ENCODE measurements around the gene ISYNA1.

ISYNA1 gene

GRCh38 chr19:18431351-18432197 is 6.4 kb downstream of the ISYNA1 start:
- no peak for DNase-seq (ENCODE audit: low read depth in 2 of 2)

DNA sequence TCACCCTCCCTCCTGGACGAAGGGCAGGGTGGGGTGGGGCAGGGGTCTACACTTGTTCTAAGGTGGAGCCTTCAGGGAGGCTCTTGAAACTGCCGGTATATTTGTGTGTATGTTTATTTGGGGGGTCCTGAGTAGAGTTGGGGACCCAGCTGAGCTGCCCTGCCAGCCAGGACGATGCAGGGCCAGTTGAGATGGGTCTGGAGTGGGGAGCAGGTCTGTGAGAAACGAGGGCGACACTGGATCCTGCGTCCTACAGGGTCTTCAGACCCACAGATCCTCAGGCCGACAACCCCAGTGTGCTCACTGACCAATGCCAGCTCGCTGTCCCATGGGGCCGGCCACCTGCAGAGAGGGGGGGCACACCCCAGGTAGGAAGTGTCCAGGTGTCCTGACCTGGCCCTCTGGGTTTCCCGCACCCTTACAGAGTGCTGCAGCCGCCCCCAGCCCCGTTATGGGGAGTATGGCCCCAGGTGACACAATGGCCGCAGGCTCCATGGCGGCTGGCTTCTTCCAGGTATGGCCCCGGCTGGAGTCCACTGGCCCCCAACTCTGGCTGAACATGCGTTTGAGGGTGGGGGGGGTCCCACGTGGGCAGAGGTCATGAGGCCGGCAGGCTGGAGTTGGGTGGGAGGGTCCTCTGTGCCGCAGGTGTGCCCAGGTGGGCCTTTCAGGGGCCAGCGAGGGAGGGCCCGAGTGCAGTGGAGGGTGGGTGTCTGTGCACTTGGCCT is 7.4 kb downstream of the ISYNA1 start:
- DNase-seq (ENCODE audit: low read depth in 2 of 2): no peak

DNA sequence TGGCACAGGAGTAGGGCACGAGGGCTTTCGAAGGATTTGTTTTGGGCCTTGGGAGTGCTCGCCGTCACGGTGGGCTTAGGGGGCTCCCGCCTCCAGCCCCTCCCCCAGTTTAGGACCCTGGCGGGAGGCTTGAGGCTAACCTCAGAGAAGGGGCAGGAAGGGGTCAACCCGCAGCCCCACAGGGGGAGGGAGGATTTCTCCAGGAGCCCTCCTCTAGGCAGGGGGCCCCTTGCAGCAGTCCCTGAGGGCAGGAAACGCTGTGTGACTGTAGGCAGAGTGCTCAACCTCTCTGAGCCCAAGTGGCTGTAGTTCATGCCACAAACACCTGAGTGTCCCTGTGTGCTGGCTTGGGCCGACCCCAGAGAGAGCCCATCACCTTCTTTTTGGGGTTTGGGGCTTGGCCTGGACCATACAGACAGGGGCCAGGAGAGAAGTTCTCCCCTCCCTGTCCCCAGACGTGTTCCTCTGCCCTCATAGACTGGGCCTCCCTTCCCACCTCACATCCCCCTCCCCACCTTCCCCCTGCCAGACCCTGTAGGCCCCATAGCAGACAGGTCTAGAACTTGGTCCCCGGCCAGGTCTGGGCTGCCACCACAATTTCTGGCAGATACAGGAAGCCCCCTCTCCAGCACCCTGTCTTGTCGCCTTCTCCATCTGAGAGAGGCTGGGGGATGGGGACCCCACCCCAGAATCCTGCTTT is 8.1 kb downstream of the ISYNA1 start:
- DNase-seq (ENCODE audit: low read depth in 2 of 2): no peak

DNA sequence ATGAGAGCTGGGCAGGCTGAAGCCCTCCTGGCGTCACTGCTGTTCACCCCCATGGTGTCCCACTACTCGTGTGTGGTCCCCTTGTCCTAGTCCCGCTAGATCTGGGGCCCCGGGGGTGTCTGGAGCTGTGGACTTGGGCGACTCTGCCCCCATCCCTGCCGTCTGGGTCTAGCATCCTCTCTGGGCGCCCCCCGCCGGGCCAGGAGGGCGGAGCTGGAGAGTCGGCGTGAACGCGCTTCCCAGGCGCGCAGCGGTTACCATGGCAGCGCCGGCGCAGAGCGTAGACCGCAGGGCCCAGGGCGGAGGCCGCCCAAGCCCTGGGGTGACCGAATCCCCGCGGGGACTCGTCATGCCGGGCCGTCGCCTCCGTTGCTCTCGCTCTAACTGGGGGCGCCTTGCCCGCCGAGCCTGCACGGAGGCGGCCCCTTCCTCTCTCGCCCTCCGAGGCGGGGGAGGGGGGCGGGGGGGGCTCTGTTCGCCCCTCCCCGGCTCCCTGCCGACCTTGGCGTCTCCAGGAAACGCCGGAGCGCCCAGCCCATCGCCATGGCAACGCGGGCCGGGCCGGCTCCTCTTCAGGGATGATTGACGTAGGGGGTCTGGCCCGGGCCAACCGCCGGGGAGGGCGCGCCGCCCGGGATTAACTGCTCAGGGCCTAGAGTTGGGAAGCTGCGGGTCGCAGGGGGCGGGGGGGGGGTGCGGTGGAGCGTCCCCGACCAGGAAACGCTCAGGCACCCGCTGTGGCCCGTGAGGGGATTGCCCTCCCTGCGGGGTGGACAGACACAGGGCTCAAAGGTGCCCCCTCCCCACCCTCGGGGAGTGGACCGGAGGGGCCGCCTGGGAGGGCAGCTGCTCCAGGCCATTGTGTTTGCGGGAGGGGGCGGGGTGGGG is 8.9 kb downstream of the ISYNA1 start:
- DNase-seq (ENCODE audit: low read depth in 2 of 2): peak; percentile 49 to 59

- no peak for DNase-seq (ENCODE audit: low read depth in 2 of 2)
Observed at GRCh38 chr19:18428173-18428786, 9.7 kb downstream of the ISYNA1 start.

DNA sequence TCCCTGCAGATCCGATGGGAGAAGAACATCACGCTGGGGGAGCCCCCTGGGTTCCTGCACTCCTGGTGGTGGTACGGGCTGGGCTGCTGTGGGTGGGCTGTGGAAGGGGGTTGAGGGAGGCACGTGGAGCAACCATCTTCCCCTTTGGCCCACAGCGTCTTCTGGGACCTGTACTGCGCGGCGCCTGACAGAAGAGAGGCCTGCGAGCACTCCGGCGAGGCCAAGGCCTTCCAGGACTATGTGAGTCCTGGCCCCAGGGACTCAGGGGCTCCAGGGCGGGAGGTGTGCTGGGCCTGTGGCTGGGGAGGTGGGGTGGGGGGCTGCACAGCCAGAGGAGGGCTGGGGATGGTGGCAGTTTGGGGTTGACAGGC is 10.2 kb downstream of the ISYNA1 start:
- no peak for DNase-seq (ENCODE audit: low read depth in 2 of 2)

DNA sequence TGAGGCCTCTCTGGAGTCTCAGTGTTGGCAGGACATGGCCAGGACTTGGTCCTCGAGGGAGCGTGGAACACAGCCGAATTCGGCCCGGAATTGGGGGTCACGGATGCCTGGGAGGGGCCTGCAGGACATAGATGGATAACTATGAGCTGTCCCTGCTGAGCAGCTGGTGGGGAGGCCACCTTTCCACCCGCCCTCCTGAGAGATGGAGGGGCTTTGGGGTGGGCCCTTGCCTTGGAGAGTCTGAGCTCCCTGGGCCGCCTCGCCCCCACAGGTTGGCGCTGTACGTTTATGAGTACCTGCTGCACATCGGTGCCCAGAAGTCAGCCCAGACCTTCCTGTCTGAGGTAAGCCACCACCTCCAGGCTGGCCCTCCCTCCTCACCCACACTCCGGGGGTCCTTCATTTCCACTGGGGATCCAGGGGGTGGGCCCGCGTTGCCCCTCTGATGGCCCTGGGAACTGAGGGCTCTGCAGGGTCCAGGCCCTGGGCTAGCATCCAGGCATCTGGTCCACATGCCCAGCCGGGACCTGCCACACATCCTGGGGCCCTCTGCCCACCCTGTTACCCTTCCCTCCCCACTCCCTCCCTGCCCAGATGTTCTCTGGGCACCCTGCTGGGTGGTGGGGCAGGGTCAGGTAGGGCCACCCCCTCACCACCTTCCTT is 10.7 kb downstream of the ISYNA1 start:
- DNase-seq (ENCODE audit: low read depth in 2 of 2): no peak

- no peak for DNase-seq (ENCODE audit: low read depth in 2 of 2)
Observed at GRCh38 chr19:18426416-18426767, 11.5 kb downstream of the ISYNA1 start.

DNA sequence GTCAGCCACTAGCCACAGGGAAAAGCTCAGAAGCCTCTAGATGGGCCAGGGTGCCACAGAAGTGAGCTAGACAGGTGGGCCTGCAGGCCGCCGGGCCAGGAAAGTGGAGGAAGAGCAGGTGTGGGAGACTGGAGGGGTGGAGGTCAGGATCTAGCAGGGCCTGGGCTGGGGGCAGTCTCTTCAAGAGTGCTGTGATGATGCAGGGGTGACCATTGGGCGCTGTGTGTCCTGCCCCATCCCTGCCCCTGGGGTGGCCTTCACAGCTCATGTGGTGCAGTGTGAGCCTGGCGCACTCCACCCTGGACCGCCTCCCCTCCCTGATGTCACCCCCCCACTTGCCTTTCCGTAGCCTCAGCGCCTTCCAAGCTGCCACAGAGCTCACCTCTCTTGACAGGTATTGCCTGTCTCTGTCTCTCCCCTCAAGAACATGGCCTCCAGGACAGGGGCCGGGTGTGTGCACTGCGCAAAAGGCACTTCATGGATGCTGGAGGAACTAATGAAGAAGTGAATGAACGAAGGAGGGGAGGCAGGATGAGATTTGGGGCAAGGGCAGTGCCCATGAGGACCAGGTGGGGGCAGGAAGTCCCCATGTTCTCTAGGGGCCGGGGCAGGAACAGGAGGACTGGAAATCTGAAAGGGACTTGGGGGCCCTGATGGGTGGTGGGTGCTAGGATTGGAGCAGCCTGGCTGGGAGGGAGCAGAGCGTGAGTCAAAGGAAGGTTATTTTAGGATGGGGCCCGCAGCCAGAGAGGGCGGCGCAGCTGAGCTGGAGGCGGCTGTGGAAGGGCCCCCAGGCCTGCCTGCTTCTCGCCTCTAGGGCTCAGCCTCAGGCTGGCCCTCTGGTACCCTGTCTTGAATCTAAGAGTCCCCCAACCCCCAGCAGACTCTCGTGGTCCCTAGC is 12.2 kb downstream of the ISYNA1 start:
- no peak for DNase-seq (ENCODE audit: low read depth in 2 of 2)

DNA sequence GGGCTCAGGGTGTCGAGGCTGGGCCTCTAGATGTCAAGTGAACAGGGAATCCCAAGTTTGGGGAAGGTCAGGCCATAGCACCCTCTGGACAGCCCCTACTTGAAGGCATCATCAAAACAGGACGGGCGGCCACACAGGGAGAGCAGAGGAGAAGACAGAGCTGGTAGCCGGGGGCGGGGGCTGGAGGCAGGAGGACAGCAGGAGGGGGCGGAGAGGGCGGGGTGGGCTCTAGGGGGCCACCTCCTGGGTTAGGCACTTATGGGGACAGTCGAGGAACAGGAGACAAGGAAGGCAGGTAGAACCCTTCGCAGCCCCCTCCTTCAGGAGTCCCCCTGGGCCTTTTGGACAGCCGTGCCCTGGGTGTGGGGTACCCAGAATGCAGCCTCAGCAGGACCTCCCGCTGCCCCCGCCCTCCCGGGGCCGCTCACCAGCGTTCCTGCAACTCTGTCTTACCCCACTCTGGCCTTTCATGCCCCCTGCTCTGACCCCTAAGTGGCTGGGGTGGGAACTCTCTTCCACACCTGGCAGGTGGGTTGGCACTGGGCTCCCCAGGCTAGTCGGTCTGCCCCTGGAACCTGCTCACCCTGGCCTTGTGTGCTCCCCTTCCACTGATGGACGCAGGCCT is 12.9 kb downstream of the ISYNA1 start:
- DNase-seq (ENCODE audit: low read depth in 2 of 2): no peak

- no peak for DNase-seq (ENCODE audit: low read depth in 2 of 2)
Observed at GRCh38 chr19:18424122-18424889, 13.6 kb downstream of the ISYNA1 start.

GRCh38 chr19:18423258-18424020 is 14.5 kb downstream of the ISYNA1 start:
- no peak for DNase-seq (ENCODE audit: low read depth in 2 of 2)

DNA sequence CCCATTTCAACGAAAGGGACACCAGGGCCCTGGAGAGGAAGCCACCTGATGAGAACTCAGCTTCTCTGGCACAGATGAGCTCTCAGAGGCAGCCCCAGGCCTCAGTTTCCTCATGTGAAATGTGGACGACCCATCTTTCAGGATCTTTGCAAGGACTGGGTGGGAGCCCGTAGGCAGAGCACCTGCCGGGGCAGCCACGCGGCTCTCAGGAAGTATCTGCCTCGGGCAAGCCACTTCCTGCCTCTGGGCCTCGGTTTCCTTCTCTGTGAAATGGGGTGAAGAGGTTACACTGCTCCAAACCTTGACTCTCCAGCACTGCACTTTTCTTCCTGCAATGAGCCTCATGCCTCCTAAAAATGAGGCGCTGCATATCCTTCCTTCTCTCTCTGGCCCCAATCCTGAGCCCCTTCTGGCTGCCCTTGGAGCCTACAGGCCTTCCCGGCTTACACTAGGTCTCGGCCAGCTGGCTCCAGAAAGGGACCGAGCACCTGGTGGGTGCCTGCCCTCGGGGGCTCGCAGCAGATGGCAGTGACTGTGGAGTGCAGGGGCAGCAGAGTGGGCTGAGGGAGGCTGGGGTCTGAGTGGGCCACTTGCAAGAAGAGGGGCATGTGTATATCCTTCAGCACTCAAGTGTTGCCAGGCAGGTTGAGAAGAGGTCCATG is 15.3 kb downstream of the ISYNA1 start:
- DNase-seq (ENCODE audit: low read depth in 2 of 2): no peak

DNA sequence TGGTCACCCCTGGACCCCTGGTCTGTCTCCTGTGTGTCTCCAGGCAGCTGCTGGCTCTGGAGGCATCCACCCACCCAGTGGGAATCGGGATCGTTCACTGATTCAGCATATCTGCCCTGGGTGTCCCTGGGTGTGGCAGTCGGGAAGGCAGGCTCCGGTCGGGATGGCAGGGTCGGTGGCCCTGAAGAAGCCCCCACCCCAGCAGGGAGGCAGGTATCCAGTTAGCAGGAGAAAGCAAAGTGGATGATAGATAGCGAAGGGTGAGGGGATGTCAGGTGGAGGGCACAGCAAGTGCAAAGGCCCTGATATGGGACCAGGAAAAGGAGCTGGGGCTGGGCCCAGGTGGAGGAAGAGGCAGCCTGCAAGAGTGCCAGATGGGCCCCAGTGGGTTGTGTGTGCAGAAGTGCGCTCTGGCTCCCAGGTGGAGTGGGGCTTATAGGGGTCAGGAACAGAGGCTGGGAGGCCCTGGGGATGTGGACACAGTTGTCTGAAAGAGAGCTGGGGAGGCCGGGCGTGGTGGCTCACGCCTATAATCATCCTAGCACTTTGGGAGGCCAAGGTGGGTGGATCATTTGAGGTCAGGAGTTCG is 16.5 kb downstream of the ISYNA1 start:
- DNase-seq (ENCODE audit: low read depth in 2 of 2): no peak

DNA sequence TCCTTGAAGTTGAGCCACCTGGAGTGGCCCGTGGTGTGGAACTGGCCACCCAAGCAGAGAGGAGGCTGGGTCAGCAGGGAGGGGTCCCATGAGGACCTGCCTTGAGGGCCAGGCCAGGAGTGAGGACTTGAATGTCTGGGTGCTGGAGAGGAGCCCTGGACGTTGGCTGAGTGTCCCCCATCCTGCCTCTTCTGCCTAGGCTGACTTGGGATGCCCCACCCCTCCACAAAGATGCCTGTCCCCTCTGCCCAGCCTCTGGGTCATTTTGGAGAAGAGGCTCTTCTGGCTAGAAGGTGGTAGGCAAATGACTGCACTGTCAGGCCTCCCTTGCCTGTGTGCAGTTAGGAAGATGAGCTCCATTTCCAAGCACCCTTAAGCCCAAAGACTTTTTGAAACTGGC is 17.0 kb downstream of the ISYNA1 start:
- no peak for DNase-seq (ENCODE audit: low read depth in 2 of 2)

- no peak for DNase-seq (ENCODE audit: low read depth in 2 of 2)
Observed at GRCh38 chr19:18419699-18420460, 18.1 kb downstream of the ISYNA1 start.

All from activated CD4-positive, alpha-beta T cell treated with anti-CD3 and anti-CD28 coated beads for 24 hours (primary cell).